Memory B cell (primary cell): Measurements from ENCODE around the gene SFXN5.

Experiments
- ATAC-seq: fragments of 150-1000 bp; cut with Tn5 transposase; 2 replicates; pipeline ENCODE4 v1.10.0; 2021; ENCODE audit warnings: low read depth, mild to moderate bottlenecking, moderate library complexity
- DNase-seq, 2 donors: peaks; one replicate each; pipeline ENCODE4 v3.0.0; 2022; ENCODE audit warnings: low spot score in 2 of 2
- H3K27ac Mint-ChIP-seq: one replicate; pipeline ENCODE4 v1.8.0; 2022; ENCODE audit warnings: mild to moderate bottlenecking, moderate library complexity, mixed read lengths
- H3K27me3 Mint-ChIP-seq: one replicate; pipeline ENCODE4 v1.8.0; 2022; ENCODE audit warnings: mixed read lengths
- H3K36me3 Mint-ChIP-seq: one replicate; pipeline ENCODE4 v1.8.0; 2022; ENCODE audit warnings: mild to moderate bottlenecking, mixed read lengths
- H3K4me1 Mint-ChIP-seq: one replicate; pipeline ENCODE4 v1.8.0; 2022; ENCODE audit warnings: mixed read lengths
- H3K4me3 Mint-ChIP-seq: one replicate; pipeline ENCODE4 v1.8.0; 2022; ENCODE audit warnings: mild to moderate bottlenecking, moderate library complexity, mixed read lengths
- H3K9me3 Mint-ChIP-seq: one replicate; pipeline ENCODE4 v1.8.0; 2022; ENCODE audit warnings: mixed read lengths

Gene SFXN5

GRCh38 chr2:72893594-72894319 lies 177.8 kb downstream of the SFXN5 start:
- no peak overlapping the region for H3K27ac Mint-ChIP-seq
- ATAC-seq (peak; percentile 69), DNase-seq (peak; percentile 28 to 37)
- peaks cover 4% of the 10 kb centered on the region for H3K4me1 Mint-ChIP-seq
- H3K27me3 Mint-ChIP-seq = peaks cover 31% of the 10 kb centered on the region
- H3K4me3 Mint-ChIP-seq = no peak overlapping the region
- H3K9me3 Mint-ChIP-seq = no peaks in the 10 kb centered on the region
- no peaks in the 10 kb centered on the region for H3K36me3 Mint-ChIP-seq

GRCh38 chr2:72892506-72893173 lies 178.9 kb downstream of the SFXN5 start:
- H3K9me3 Mint-ChIP-seq = no peaks in the 10 kb centered on the region
- no peaks in the 10 kb centered on the region for H3K36me3 Mint-ChIP-seq
- DNase-seq (peak; percentile 32 to 39), ATAC-seq (peak; percentile 81)
- H3K27me3 Mint-ChIP-seq = peaks cover 30% of the 10 kb centered on the region
- H3K4me1 Mint-ChIP-seq = peaks cover 10% of the 10 kb centered on the region
- no peak overlapping the region for H3K4me3 Mint-ChIP-seq
- H3K27ac Mint-ChIP-seq = no peak overlapping the region
